ENCODE data around the gene TAC4. TPM values are rescaled to one million over a fixed set of nuclear protein-coding genes. Genes with fewer than 3 reads are reported as not detected.

The TAC4 gene
- total and polyA plus RNA-seq, 2 experiments from 2014 or later = not detected

- Histone ChIP-seq H3K9me2 (ENCODE audit: insufficient read depth) (no peaks in the 10 kb centered on the region), H3F3A (ENCODE audit: insufficient read depth) (no peaks in the 10 kb centered on the region), H3K4me1 (ENCODE audit: insufficient read depth) (peaks cover 7% of the 10 kb centered on the region; the same call in 1 of the 2 replicates), H2AFZ (no peak overlapping the region), H3K9me3 (ENCODE audit: low read depth) (no peaks in the 10 kb centered on the region), H3K27me3 (replicated peaks; ENCODE audit: insufficient read depth) (no peaks in the 10 kb centered on the region), H3K27ac (no peak overlapping the region), H3K79me2 (ENCODE audit: insufficient read depth) (no peaks in the 10 kb centered on the region), H3K36me3 (ENCODE audit: low read depth) (no peaks in the 10 kb centered on the region), H4K20me1 (ENCODE audit: insufficient read depth) (no peaks in the 10 kb centered on the region), H3K4me2 (ENCODE audit: unreplicated experiment) (no peak overlapping the region), H3K4me3 (no peak overlapping the region), H3K9ac (no peak overlapping the region)
- in situ Hi-C loops (cut with MboI) = loop anchor here (10.0 kb wide), 1 partner anchor 138 kb away; the partner anchor contains the start of gene SLC35B1
- TF ChIP-seq EZH2 (IDR thresholded peaks at IDR 0.05; ENCODE audit: insufficient read depth, poor library complexity, severe bottlenecking) (no peak), EZH2phosphoT487 (IDR thresholded peaks at IDR 0.05; ENCODE audit: insufficient read depth, low read depth) (no peak)
- 75 to 81% methylated on average over 6 of the region's 6 CpGs for WGBS, 2 experiments (ENCODE audit: low coverage in 1 of 2, low lambda C conversion rate in 2 of 2, missing lambda C conversion rate in 2 of 2)
- no peak for DNase-seq
Measured at GRCh38 chr17:49842846-49843245, 5.0 kb downstream of the TAC4 start.

- H3K36me3 ChIP-seq (ENCODE audit: low read depth) = no peaks in the 10 kb centered on the region
- WGBS, 2 experiments (ENCODE audit: low coverage in 1 of 2, low lambda C conversion rate in 2 of 2, missing lambda C conversion rate in 2 of 2) = 84 to 91% methylated on average over 3 of the region's 3 CpGs
- in situ Hi-C loops (cut with MboI) = loop anchor here (10.0 kb wide), 1 partner anchor 138 kb away; the partner anchor contains the start of gene SLC35B1
- no peak overlapping the region for H3K4me2 ChIP-seq (ENCODE audit: unreplicated experiment)
- H3K4me1 ChIP-seq (ENCODE audit: insufficient read depth) = peaks cover 7% of the 10 kb centered on the region; the same call in 1 of the 2 replicates
- H3K9ac ChIP-seq = no peak overlapping the region
- H3K9me3 ChIP-seq (ENCODE audit: low read depth) = no peaks in the 10 kb centered on the region
- no peaks in the 10 kb centered on the region for H3K27me3 ChIP-seq (replicated peaks; ENCODE audit: insufficient read depth)
- H2AFZ ChIP-seq = no peak overlapping the region
- H4K20me1 ChIP-seq (ENCODE audit: insufficient read depth) = no peaks in the 10 kb centered on the region
- no peaks in the 10 kb centered on the region for H3K79me2 ChIP-seq (ENCODE audit: insufficient read depth)
- H3K9me2 ChIP-seq (ENCODE audit: insufficient read depth) = no peaks in the 10 kb centered on the region
- TF ChIP-seq EZH2 (IDR thresholded peaks at IDR 0.05; ENCODE audit: insufficient read depth, poor library complexity, severe bottlenecking) (no peak), EZH2phosphoT487 (IDR thresholded peaks at IDR 0.05; ENCODE audit: insufficient read depth, low read depth) (no peak)
- H3F3A ChIP-seq (ENCODE audit: insufficient read depth) = no peaks in the 10 kb centered on the region
- H3K27ac ChIP-seq = no peak overlapping the region
- no peak overlapping the region for H3K4me3 ChIP-seq
- no peak for DNase-seq
Measured at GRCh38 chr17:49842371-49842770, 5.5 kb downstream of the TAC4 start.

GRCh38 chr17:49841548-49841947, 6.3 kb downstream of the TAC4 start:
- Histone ChIP-seq H3K4me3 (no peak overlapping the region), H3K79me2 (ENCODE audit: insufficient read depth) (no peaks in the 10 kb centered on the region), H3K9me2 (ENCODE audit: insufficient read depth) (no peaks in the 10 kb centered on the region), H3K4me1 (ENCODE audit: insufficient read depth) (peaks cover 7% of the 10 kb centered on the region; the same call in 1 of the 2 replicates), H3K27me3 (replicated peaks; ENCODE audit: insufficient read depth) (no peaks in the 10 kb centered on the region), H3K27ac (no peak overlapping the region), H3F3A (ENCODE audit: insufficient read depth) (no peaks in the 10 kb centered on the region), H3K4me2 (ENCODE audit: unreplicated experiment) (no peak overlapping the region), H3K36me3 (ENCODE audit: low read depth) (no peaks in the 10 kb centered on the region), H2AFZ (no peak overlapping the region), H4K20me1 (ENCODE audit: insufficient read depth) (no peaks in the 10 kb centered on the region), H3K9ac (no peak overlapping the region), H3K9me3 (ENCODE audit: low read depth) (no peaks in the 10 kb centered on the region)
- TF ChIP-seq EZH2 (IDR thresholded peaks at IDR 0.05; ENCODE audit: insufficient read depth, poor library complexity, severe bottlenecking) = no peak
- TF ChIP-seq EZH2phosphoT487 (IDR thresholded peaks at IDR 0.05; ENCODE audit: insufficient read depth, low read depth) = no peak
- DNase-seq = no peak
- in situ Hi-C loops (cut with MboI) = loop anchor here (10.0 kb wide), 1 partner anchor 137 kb away; the partner anchor contains the start of gene SLC35B1
- WGBS, 2 experiments (ENCODE audit: low coverage in 1 of 2, low lambda C conversion rate in 2 of 2, missing lambda C conversion rate in 2 of 2) = 90 to 98% methylated on average over 2 to 3 of the region's 3 CpGs

GRCh38 chr17:49839455-49839854, 8.4 kb downstream of the TAC4 start:
- Histone ChIP-seq H3F3A (ENCODE audit: insufficient read depth) (no peaks in the 10 kb centered on the region), H3K36me3 (ENCODE audit: low read depth) (peaks cover 2% of the 10 kb centered on the region; the same call in 1 of the 2 replicates), H3K27me3 (replicated peaks; ENCODE audit: insufficient read depth) (no peaks in the 10 kb centered on the region), H3K9me3 (ENCODE audit: low read depth) (no peaks in the 10 kb centered on the region), H3K4me1 (ENCODE audit: insufficient read depth) (0 out of 2 replicates have a peak, but pooled peaks cover 8% of the 10 kb centered on the region), H3K9ac (no peak overlapping the region), H3K9me2 (ENCODE audit: insufficient read depth) (no peaks in the 10 kb centered on the region), H3K4me2 (ENCODE audit: unreplicated experiment) (no peak overlapping the region), H3K4me3 (no peak overlapping the region), H3K27ac (no peak overlapping the region), H2AFZ (no peak overlapping the region), H4K20me1 (ENCODE audit: insufficient read depth) (no peaks in the 10 kb centered on the region), H3K79me2 (ENCODE audit: insufficient read depth) (no peaks in the 10 kb centered on the region)
- no peak for TF ChIP-seq EZH2 (IDR thresholded peaks at IDR 0.05; ENCODE audit: insufficient read depth, poor library complexity, severe bottlenecking)
- no peak for TF ChIP-seq EZH2phosphoT487 (IDR thresholded peaks at IDR 0.05; ENCODE audit: insufficient read depth, low read depth)
- in situ Hi-C loops (cut with MboI) = no loop called here
- 60 to 83% methylated on average over 3 to 5 of the region's 5 CpGs for WGBS, 2 experiments (ENCODE audit: low coverage in 1 of 2, low lambda C conversion rate in 2 of 2, missing lambda C conversion rate in 2 of 2)
- DNase-seq = no peak
